GM13977 (cell line): ENCODE results near the gene FAM177B.

Source experiments
- DNase-seq: peaks from one replicate; pipeline ENCODE4 v3.0.0; 2012; ENCODE audit warnings: low spot score
- CTCF ChIP-seq: IDR thresholded peaks from 2 replicates; pipeline ENCODE4 v1.5.1; 2012; ENCODE audit warnings: mild to moderate bottlenecking, control low read depth; ENCODE audit not compliant: insufficient read depth; ENCODE audit errors: extremely low read depth, missing control alignments
- in situ Hi-C: fragments of 300-500 bp; cut with MboI; formaldehyde crosslinking; loops from one replicate; pipeline ENCODE4 v1.12.0; 2022; ENCODE audit warnings: low sequenced_read_pairs, low pct_unique_long_range_greater_than_20kb, mixed read lengths, inconsistent platforms; ENCODE audit not compliant: unreplicated experiment

FAM177B gene

GRCh38 chr1:222790520-222790919 lies 53.5 kb downstream of the FAM177B start:
- in situ Hi-C loops, result loop anchor here (25.0 kb wide), 1 partner anchor 297 kb away; no protein-coding TSS in a partner anchor
- DNase-seq, result no peak
- no peak for TF ChIP-seq CTCF

- no peak for DNase-seq
- TF ChIP-seq CTCF, result no peak
- in situ Hi-C loops, result loop anchor here (25.0 kb wide), 1 partner anchor 296 kb away; no protein-coding TSS in a partner anchor
These were observed 54.2 kb downstream of the FAM177B start for GRCh38 chr1:222791006-222791710.

- TF ChIP-seq CTCF, result peak; percentile 37
- peak; percentile 44 for DNase-seq
- in situ Hi-C loops, result loop anchor here (25.0 kb wide), 1 partner anchor 295 kb away; no protein-coding TSS in a partner anchor
These were observed 55.7 kb downstream of the FAM177B start for GRCh38 chr1:222792744-222793143.

- in situ Hi-C loops, result loop anchor here (25.0 kb wide), 1 partner anchor 292 kb away; no protein-coding TSS in a partner anchor
- no peak for TF ChIP-seq CTCF
- DNase-seq, result no peak
These were observed 57.9 kb downstream of the FAM177B start for GRCh38 chr1:222794656-222795474.

GRCh38 chr1:222798116-222798515 lies 61.1 kb downstream of the FAM177B start:
- no peak for TF ChIP-seq CTCF
- no peak for DNase-seq
- in situ Hi-C loops, result loop anchor here (25.0 kb wide), 1 partner anchor 289 kb away; no protein-coding TSS in a partner anchor

GRCh38 chr1:222798975-222799374 lies 62.0 kb downstream of the FAM177B start:
- in situ Hi-C loops, result loop anchor here (25.0 kb wide), 1 partner anchor 288 kb away; no protein-coding TSS in a partner anchor
- TF ChIP-seq CTCF, result no peak
- DNase-seq, result no peak
